GM10266 (cell line): ENCODE results near the gene METAP2.
"Not testable (repeated sequence)": the region's sequence is repeated elsewhere in the genome, so short reads cannot be mapped to it uniquely, and the experiment has no call there.

ENCODE experiments used
- DNase-seq: peaks from one replicate; pipeline ENCODE4 v3.0.0; 2012; ENCODE audit errors: extremely low spot score
- CTCF ChIP-seq: IDR thresholded peaks from 2 replicates; pipeline ENCODE4 v1.5.1; 2012; ENCODE audit warnings: mild to moderate bottlenecking, low read depth; ENCODE audit not compliant: control insufficient read depth, insufficient read depth; ENCODE audit errors: missing control alignments

METAP2 gene

GRCh38 chr12:95465275-95465674 lies 8.7 kb upstream of the METAP2 start:
- no peak for DNase-seq
- TF ChIP-seq CTCF: no peak

GRCh38 chr12:95470300-95470699 lies 3.7 kb upstream of the METAP2 start:
- no peak for TF ChIP-seq CTCF
- no peak for DNase-seq

- DNase-seq: peak; percentile 22
- TF ChIP-seq CTCF: no peak
Measured at GRCh38 chr12:95473231-95473883, 595 bp upstream of the METAP2 start.

GRCh38 chr12:95474660-95474958 lies 657 bp downstream of the METAP2 start:
- DNase-seq: no peak
- no peak for TF ChIP-seq CTCF

- TF ChIP-seq CTCF: no peak
- no peak for DNase-seq
Measured at GRCh38 chr12:95480230-95480629, 6.3 kb downstream of the METAP2 start.

- DNase-seq: no peak
- TF ChIP-seq CTCF: no peak
Measured at GRCh38 chr12:95481072-95481471, 7.1 kb downstream of the METAP2 start.

- TF ChIP-seq CTCF: no peak
- no peak for DNase-seq
Measured at GRCh38 chr12:95481888-95482287, 7.9 kb downstream of the METAP2 start.

GRCh38 chr12:95482564-95482963 lies 8.6 kb downstream of the METAP2 start:
- DNase-seq: not testable (repeated sequence)
